ENCODE results near the gene ARL17A.
"Not testable (repeated sequence)": the region's sequence is repeated elsewhere in the genome, so short reads cannot be mapped to it uniquely, and the experiment has no call there.

- TF ChIP-seq, protein P1, sequence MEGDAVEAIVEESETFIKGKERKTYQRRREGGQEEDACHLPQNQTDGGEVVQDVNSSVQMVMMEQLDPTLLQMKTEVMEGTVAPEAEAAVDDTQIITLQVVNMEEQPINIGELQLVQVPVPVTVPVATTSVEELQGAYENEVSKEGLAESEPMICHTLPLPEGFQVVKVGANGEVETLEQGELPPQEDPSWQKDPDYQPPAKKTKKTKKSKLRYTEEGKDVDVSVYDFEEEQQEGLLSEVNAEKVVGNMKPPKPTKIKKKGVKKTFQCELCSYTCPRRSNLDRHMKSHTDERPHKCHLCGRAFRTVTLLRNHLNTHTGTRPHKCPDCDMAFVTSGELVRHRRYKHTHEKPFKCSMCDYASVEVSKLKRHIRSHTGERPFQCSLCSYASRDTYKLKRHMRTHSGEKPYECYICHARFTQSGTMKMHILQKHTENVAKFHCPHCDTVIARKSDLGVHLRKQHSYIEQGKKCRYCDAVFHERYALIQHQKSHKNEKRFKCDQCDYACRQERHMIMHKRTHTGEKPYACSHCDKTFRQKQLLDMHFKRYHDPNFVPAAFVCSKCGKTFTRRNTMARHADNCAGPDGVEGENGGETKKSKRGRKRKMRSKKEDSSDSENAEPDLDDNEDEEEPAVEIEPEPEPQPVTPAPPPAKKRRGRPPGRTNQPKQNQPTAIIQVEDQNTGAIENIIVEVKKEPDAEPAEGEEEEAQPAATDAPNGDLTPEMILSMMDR (conservative IDR thresholded peaks at IDR 0.05): not testable (repeated sequence)
- not testable (repeated sequence) for TF ChIP-seq ZFX (IDR thresholded peaks at IDR 0.05)
These were observed 6.0 kb upstream of the ARL17A start for GRCh38 chr17:46585444-46585843.

Data from C4-2B (cell line).